GM12878 (cell line): ENCODE data around the gene TKT. TPM values are rescaled to one million over a fixed set of nuclear protein-coding genes. Genes with fewer than 3 reads are reported as not detected.
A peak's percentile ranks its signal among the peaks of the same experiment; 100 is the strongest.

Experiments
- ATAC-seq: fragments of 200-7000 bp; cut with Tn5 transposase; 3 replicates; pipeline ENCODE4 v1.9.1; 2020; ENCODE audit warnings: mild to moderate bottlenecking, moderate library complexity
- BruUV-seq: library from RNA; stranded (reverse); fragments of 400-500 nt; replicated peaks from 2 replicates; lab custom pipeline; 2021; lab: Mats Ljungman, UMichigan
- CTCF ChIA-PET: fragments of 300-600 bp; sonication (Branson Sonifier 250); formaldehyde crosslinking; extraction: SDS; loops from one replicate; lab custom pipeline; 2021; ENCODE audit warnings: inconsistent platforms; lab: Yijun Ruan, JAX
- POLR2A ChIA-PET: fragments of 350-600 bp; formaldehyde crosslinking; extraction: SDS; loops from one replicate; lab custom pipeline; 2021; ENCODE audit warnings: inconsistent platforms; lab: Charles Lee
- RAD21 ChIA-PET: fragments of 300-600 bp; sonication (Branson Sonifier 250); formaldehyde crosslinking; loops from one replicate; lab custom pipeline; 2023; ENCODE audit warnings: antibody characterized with exemption; ENCODE audit not compliant: unreplicated experiment; lab: Charles Lee
- SMC1A ChIA-PET: fragments of 300-600 bp; sonication (Branson Sonifier 250); formaldehyde crosslinking; loops from one replicate; lab custom pipeline; 2023; ENCODE audit not compliant: unreplicated experiment, uncharacterized antibody; lab: Charles Lee
- DNase-seq: peaks from one replicate; pipeline ENCODE4 v3.0.0-alpha.2; 2011; ENCODE audit warnings: low read depth, low spot score
- FAIRE-seq: peaks from 3 replicates; lab custom pipeline; 2011; peaks lifted over from hg19 to GRCh38; lab: Jason Lieb, UNC
- H2AFZ ChIP-seq: 2 replicates; pipeline ENCODE4 v1.6.0; 2011; ENCODE audit warnings: low read depth, low read length, control low read depth; ENCODE audit not compliant: control insufficient read depth
- H3K27ac ChIP-seq: 2 replicates; pipeline ENCODE4 v1.5.1; 2011; ENCODE audit warnings: control low read depth; ENCODE audit not compliant: control insufficient read depth, insufficient read depth
- H3K27me3 ChIP-seq, 2 experiments: replicated peaks in 1 of 2; 2 replicates each; pipeline versions ENCODE4 v1.6.0 to v1.6.1; 2011; ENCODE audit warnings: low read length in 1 of 2; ENCODE audit not compliant: control insufficient read depth in 2 of 2, insufficient read depth in 2 of 2
- H3K36me3 ChIP-seq, 2 experiments: 2 replicates each; pipeline ENCODE4 v1.5.1; 2011; ENCODE audit warnings: low read length in 1 of 2; ENCODE audit not compliant: control insufficient read depth in 2 of 2, insufficient read depth in 2 of 2
- H3K4me1 ChIP-seq: 2 replicates; pipeline ENCODE4 v1.6.1; 2011; ENCODE audit warnings: mild to moderate bottlenecking, low read length, moderate library complexity, mixed read lengths; ENCODE audit not compliant: control insufficient read depth, insufficient read depth
- H3K4me2 ChIP-seq: 2 replicates; pipeline ENCODE4 v1.6.0; 2011; ENCODE audit warnings: control low read depth; ENCODE audit not compliant: control insufficient read depth, insufficient read depth
- H3K4me3 ChIP-seq: fragments of 200-600 bp; sonication (generic); 2 replicates; pipeline ENCODE4 v1.5.1; 2016
- H3K79me2 ChIP-seq: 2 replicates; pipeline ENCODE4 v1.6.0; 2011; ENCODE audit warnings: low read length; ENCODE audit not compliant: control insufficient read depth, insufficient read depth
- H3K9ac ChIP-seq: 2 replicates; pipeline ENCODE4 v1.8.0; 2011; ENCODE audit warnings: low read length, control low read depth, mixed read lengths; ENCODE audit not compliant: control insufficient read depth, insufficient read depth
- H3K9me3 ChIP-seq: replicated peaks from 3 replicates; pipeline ENCODE4 v1.5.1; 2011; ENCODE audit warnings: mild to moderate bottlenecking, low read length; ENCODE audit not compliant: control insufficient read depth, insufficient read depth
- H4K20me1 ChIP-seq: 2 replicates; pipeline ENCODE4 v1.6.0; 2011; ENCODE audit not compliant: control insufficient read depth, insufficient read depth
- CTCF ChIP-seq, 3 experiments: IDR thresholded peaks in 2 of 3; conservative IDR thresholded peaks in 1 of 3; 2 replicates each; pipeline ENCODE4 v1.5.1; 2011; ENCODE audit warnings: low read depth in 3 of 3, low read length in 3 of 3, mild to moderate bottlenecking in 3 of 3, control low read depth in 2 of 3, moderate library complexity in 2 of 3, inconsistent platforms in 1 of 3, mixed read lengths in 1 of 3; ENCODE audit not compliant: control insufficient read depth in 2 of 3, insufficient read depth in 1 of 3; ENCODE audit errors: extremely low read depth in 1 of 3
- KDM1A ChIP-seq: fragments of 200-600 bp; sonication (generic); IDR thresholded peaks from 2 replicates; pipeline ENCODE4 v1.6.1; 2016; ENCODE audit warnings: borderline replicate concordance
- RAD21 ChIP-seq: IDR thresholded peaks from 2 replicates; pipeline ENCODE4 v1.6.1; 2011; ENCODE audit warnings: mild to moderate bottlenecking, low read depth, low read length, moderate library complexity; ENCODE audit not compliant: insufficient read depth
- RB1 ChIP-seq: fragments of 450-650 bp; formaldehyde crosslinking; IDR thresholded peaks from 2 replicates; pipeline ENCODE4 v1.6.1; 2017; ENCODE audit warnings: mild to moderate bottlenecking, borderline replicate concordance
- WGBS: methylation state at CpG from one replicate; pipeline ENCODE4 v1.1.6; 2016; ENCODE audit warnings: low lambda C conversion rate; ENCODE audit not compliant: insufficient replicate concordance, insufficient coverage; ENCODE audit errors: missing lambda C conversion rate; 5-methylcytosine and 5-hydroxymethylcytosine counted together
- in situ Hi-C: fragments of 300-500 bp; cut with MboI; formaldehyde crosslinking; loops from 9 replicates; pipeline ENCODE4 v1.14.3; 2018; ENCODE audit warnings: mixed read lengths
- intact Hi-C: fragments of 100-400 bp; cut with micrococcal nuclease; formaldehyde crosslinking; loops from one replicate; pipeline ENCODE4 v1.14.2; 2022; ENCODE audit not compliant: unreplicated experiment
- polyA plus RNA-seq, 11 experiments: library from polyadenylated mRNA; depleted of rRNA in 4 of 11; unstranded in 6 of 11; stranded (reverse) in 5 of 11; fragments of >200 nt; fragmentation: Nextera tagmentation in 4 of 11; fragmentation: Illumina TruSeq in 1 of 11; extraction: Ambion mirVana in 4 of 11; extraction: Trizol in 1 of 11; gene quantifications; 1 replicate in 1 of 11; 2 replicates in 10 of 11; pipeline versions ENCODE4 v1.2.1 to v1.2.3, GENCODE V29; 2011 to 2016; ENCODE audit warnings: inconsistent platforms in 2 of 11, missing spikeins in 2 of 11, low read depth in 1 of 11
- total RNA-seq, 4 experiments: library from RNA; depleted of rRNA in 3 of 4; stranded (reverse); fragments of >200 nt in 3 of 4; fragmentation: Illumina TruSeq in 1 of 4; extraction: Trizol in 1 of 4; gene quantifications; 2 replicates each; pipeline versions ENCODE4 v1.2.1 to v1.2.3, GENCODE V29; 2013 to 2021

Gene TKT
- total and polyA plus RNA-seq, 10 of the 15 experiments (the other 5 are each of a cell fraction or from before 2014, with no cell fraction given) = 56.4 to 385 (median 143) TPM

DNA sequence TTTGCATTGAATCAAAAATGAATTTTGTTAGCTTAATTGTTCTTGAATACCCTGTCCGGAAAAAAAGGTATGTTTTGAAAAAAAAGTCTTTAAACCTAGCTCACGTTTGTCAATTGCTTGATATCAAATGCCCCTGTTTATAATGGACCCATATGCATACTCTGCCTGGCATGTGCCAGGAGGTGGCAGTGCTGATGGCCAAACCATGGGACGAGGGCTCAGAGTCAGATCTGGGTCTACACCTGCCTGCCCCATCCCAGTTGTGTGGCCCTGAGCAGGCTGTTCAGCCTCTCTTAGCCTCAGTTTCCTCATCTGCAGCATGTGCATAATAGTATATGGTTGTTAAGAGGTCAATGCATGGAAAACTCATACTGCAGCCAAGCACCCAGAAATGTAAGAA, 56.0 kb downstream of the TKT start:
- ATAC-seq = no peak
- no peak for DNase-seq

More for the DNA sequence above, 56.0 kb downstream of the TKT start:
- H4K20me1 ChIP-seq = no peaks in the 10 kb centered on the region
- FAIRE-seq = no peak
- no peak overlapping the region for H2AFZ ChIP-seq
- SMC1A ChIA-PET = interaction anchor here (1.4 to 8.2 kb wide), 4 partner anchors 14 to 85 kb away, joined by 3 to 227 read pairs (median 14); partner anchors contain the start of gene RFT1
- in situ Hi-C loops = loop anchor here (5.0 kb wide), 1 partner anchor 68 kb away; the partner anchor contains the start of gene RFT1
- H3K79me2 ChIP-seq = peaks cover 8% of the 10 kb centered on the region
- no peaks in the 10 kb centered on the region for H3K27me3 ChIP-seq
- peaks cover 16% of the 10 kb centered on the region for H3K4me1 ChIP-seq
- POLR2A ChIA-PET = no interaction called here
- H3K9ac ChIP-seq = no peak overlapping the region
- TF ChIP-seq RB1 (no peak), CTCF (IDR thresholded peaks at IDR 0.05 in 2 of 3, conservative IDR thresholded peaks at IDR 0.05 in 1 of 3; ENCODE audit: control insufficient read depth in 2 of 3, extremely low read depth in 1 of 3, insufficient read depth in 1 of 3, low read depth in 3 of 3, low read length in 3 of 3) (peak; percentile 16 to 27 (median 26); a peak in 3 of 6 replicates), RAD21 (peak; percentile 36; the same call in 1 of the 2 replicates), KDM1A (no peak)
- no peak overlapping the region for H3K4me2 ChIP-seq
- no peak overlapping the region for H3K27ac ChIP-seq
- WGBS = 61% methylated on average over 3 of the region's 3 CpGs
- no peak overlapping the region for H3K4me3 ChIP-seq
- H3K9me3 ChIP-seq = no peaks in the 10 kb centered on the region
- BruUV-seq = TSS peak; percentile 34
- RAD21 ChIA-PET = interaction anchor here (1.2 kb wide), 1 partner anchor 86 kb away, joined by 4 read pairs; no protein-coding TSS in a partner anchor
- no peaks in the 10 kb centered on the region; a peak in 2 of 4 replicates for H3K36me3 ChIP-seq
- CTCF ChIA-PET = interaction anchor here (0.6 to 11.3 kb wide), 9 partner anchors 20 to 508 kb away, joined by 3 to 476 read pairs (median 4); partner anchors contain the start of gene RFT1
- intact Hi-C loops = no loop called here
